Cardiac fibroblast (primary cell): ENCODE results near the gene POLD1.
A peak's percentile ranks its signal among the peaks of the same experiment; 100 is the strongest.

ENCODE experiments used
- DNase-seq, 2 donors: peaks; one replicate each; pipeline versions ENCODE4 v3.0.0 to v3.0.0-alpha.2; 2010; ENCODE audit warnings: low read depth in 2 of 2
- H3K4me3 ChIP-seq, 2 donors: replicated peaks in 1 of 2; 1 replicate in 1 of 2; 2 replicates in 1 of 2; pipeline ENCODE4 v1.5.1; 2011; ENCODE audit warnings: low read depth in 2 of 2, low read length in 2 of 2, mild to moderate bottlenecking in 2 of 2, moderate library complexity in 1 of 2
- TF ChIP-seq, protein P1 (sequence below): IDR thresholded peaks from one replicate; pipeline ENCODE4 v1.5.1; 2011; ENCODE audit warnings: low read depth, mild to moderate bottlenecking, low read length, inconsistent platforms

Gene POLD1

DNA sequence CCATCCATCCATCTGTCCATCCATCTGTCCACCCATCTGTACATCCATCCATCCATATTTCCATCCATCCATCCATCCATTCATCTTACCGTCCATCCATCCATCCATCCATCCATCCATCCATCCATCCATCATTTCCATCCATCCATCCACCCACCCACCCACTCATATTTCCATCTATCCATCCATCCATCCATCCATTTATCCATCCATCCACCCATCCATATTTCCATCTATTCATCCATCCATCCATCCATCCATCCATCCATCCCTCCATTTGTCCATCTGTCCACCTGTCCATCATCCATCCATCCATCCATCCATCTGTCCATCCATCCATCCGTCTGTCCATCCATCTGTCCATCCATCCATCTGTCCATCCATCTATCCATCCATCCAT, 71.8 kb downstream of the POLD1 start:
- TF ChIP-seq, protein P1, sequence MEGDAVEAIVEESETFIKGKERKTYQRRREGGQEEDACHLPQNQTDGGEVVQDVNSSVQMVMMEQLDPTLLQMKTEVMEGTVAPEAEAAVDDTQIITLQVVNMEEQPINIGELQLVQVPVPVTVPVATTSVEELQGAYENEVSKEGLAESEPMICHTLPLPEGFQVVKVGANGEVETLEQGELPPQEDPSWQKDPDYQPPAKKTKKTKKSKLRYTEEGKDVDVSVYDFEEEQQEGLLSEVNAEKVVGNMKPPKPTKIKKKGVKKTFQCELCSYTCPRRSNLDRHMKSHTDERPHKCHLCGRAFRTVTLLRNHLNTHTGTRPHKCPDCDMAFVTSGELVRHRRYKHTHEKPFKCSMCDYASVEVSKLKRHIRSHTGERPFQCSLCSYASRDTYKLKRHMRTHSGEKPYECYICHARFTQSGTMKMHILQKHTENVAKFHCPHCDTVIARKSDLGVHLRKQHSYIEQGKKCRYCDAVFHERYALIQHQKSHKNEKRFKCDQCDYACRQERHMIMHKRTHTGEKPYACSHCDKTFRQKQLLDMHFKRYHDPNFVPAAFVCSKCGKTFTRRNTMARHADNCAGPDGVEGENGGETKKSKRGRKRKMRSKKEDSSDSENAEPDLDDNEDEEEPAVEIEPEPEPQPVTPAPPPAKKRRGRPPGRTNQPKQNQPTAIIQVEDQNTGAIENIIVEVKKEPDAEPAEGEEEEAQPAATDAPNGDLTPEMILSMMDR = no peak
- no peak overlapping the region for H3K4me3 ChIP-seq
- DNase-seq = no peak

DNA sequence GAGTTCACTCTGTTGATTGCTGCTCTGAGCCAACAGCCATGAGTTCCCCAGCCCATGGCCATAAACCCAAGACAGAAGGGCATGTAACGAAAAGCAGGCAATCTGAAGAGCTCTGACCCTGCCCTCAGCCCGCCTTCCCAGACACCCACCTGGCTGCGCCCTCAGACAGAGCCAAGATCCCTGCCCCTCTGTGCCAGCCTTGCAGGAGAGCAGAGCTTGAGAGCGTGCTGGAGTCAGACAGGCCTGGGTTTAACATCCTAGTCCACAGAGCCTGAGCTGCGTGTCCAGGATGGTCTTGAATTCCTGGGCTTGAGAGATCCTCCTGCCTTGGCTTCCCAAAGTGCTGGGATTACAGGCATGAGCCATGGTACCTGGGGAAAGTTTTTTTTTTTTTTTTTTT, 73.2 kb downstream of the POLD1 start:
- TF ChIP-seq, protein P1 = no peak
- no peak for DNase-seq
- no peak overlapping the region for H3K4me3 ChIP-seq

DNA sequence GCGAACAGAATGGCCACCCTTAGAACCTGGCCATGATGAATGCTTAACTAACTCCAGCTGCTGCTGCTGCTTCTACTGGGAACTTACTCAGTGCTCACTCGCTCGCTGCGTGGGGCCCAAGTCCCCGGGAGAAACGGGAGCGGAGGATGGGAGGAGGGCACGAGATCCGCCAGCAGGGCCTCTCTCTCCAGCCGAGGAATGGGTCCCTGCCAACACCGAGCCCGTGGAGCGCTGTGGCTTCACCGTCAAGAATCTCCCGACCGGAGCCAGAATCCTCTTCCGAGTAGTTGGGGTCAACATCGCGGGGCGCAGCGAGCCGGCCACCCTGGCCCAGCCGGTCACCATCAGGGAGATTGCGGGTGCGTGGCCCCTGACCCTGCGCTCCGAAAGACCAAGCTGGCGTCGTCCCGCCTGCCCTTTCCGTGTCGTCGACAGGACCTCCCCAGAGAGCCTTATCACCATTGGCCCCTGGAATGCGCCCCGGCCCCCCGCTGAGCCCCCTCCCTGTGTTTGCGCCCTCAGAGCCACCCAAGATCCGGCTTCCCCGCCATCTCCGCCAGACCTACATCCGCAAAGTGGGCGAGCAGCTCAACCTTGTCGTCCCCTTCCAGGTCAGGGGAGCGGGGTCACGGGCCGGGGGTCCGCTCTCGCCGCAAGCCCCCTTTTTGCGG, 74.4 kb downstream of the POLD1 start:
- DNase-seq = peak in 1 of 2 donors; percentile 46
- H3K4me3 ChIP-seq = no peak overlapping the region
- TF ChIP-seq, protein P1 = no peak

DNA sequence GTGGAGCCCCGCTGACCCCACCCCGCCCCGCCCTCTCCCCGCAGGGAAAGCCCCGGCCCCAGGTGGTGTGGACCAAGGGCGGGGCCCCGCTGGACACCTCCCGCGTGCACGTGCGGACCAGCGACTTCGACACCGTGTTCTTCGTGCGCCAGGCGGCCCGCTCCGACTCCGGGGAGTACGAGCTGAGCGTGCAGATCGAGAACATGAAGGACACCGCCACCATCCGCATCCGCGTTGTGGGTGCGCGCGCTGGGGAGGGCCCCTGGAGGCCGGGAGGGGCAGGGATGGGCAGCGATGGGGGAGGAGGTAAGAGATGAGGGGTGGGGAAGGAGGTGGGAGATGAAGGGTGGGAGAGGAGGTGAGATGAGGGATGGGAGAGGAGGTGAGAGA, 74.9 kb downstream of the POLD1 start:
- TF ChIP-seq, protein P1 = no peak
- H3K4me3 ChIP-seq = no peak overlapping the region
- no peak for DNase-seq

DNA sequence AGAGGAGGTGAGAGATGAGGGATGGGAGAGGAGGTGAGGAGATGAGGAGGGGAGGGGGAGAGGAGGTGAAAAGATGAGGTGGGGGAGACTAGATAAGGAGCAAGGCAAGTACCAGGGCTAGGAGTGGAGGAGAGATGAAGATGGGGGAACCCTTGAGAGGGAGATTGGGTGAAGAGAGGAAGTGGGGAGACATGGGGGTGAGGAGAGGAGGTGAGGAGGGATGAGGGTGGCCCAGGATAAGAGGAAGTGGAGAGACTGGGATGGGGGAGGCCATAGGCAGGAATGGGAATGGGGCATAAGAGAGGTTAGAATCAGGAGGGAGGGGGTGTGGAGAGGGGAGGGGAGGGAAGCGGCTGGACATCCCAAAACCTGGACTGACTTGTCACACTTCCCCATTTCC, 75.5 kb downstream of the POLD1 start:
- TF ChIP-seq, protein P1 = no peak
- no peak overlapping the region for H3K4me3 ChIP-seq
- no peak for DNase-seq

DNA sequence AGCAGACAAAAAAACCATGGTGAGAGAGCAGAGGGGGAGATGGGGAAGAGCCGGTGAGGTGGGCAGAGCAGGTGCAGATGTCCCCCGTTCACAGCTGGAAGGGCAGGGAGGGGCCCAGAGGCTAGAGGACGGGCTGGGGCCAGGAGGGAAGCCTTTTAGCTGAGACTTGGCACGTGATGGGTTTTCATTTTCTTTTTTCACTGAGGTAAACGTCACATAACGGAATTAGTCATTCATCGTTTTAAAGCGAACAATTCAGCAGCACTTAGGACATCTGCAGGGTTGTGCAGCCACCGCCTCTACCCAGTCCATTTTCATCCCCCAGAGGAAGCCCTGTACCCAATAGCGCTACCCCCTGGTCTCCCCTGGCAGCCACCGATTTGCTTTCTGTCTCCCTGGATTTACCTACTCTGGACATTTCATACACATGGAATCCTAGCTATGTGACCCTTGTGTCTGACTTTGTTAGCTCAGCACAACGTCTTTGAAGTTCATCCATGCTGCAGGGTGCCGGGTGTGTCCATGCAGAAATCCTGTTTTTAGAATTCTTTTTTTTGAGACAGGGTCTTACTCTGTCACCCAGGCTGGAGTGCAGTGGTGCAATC, 76.1 kb downstream of the POLD1 start:
- DNase-seq = peak; percentile 34 to 56
- H3K4me3 ChIP-seq = no peak overlapping the region
- TF ChIP-seq, protein P1 = no peak
